ENCODE measurements around the gene L3MBTL4.

GRCh38 chr18:6333981-6334380 lies 80.7 kb downstream of the L3MBTL4 start:
- TF ChIP-seq CTCF (IDR thresholded peaks at IDR 0.05) (no peak), POLR2A (IDR thresholded peaks at IDR 0.05) (no peak)

All from body of pancreas (tissue), 4 donors.